Middle frontal gyrus (tissue), 1 donor: ENCODE measurements around the gene TBX19.

ENCODE experiments used
- DNase-seq: peaks from one replicate; pipeline ENCODE4 v3.0.0-alpha.2; 2015; ENCODE audit warnings: low spot score; ENCODE audit errors: extremely low spot score

The TBX19 gene

DNA sequence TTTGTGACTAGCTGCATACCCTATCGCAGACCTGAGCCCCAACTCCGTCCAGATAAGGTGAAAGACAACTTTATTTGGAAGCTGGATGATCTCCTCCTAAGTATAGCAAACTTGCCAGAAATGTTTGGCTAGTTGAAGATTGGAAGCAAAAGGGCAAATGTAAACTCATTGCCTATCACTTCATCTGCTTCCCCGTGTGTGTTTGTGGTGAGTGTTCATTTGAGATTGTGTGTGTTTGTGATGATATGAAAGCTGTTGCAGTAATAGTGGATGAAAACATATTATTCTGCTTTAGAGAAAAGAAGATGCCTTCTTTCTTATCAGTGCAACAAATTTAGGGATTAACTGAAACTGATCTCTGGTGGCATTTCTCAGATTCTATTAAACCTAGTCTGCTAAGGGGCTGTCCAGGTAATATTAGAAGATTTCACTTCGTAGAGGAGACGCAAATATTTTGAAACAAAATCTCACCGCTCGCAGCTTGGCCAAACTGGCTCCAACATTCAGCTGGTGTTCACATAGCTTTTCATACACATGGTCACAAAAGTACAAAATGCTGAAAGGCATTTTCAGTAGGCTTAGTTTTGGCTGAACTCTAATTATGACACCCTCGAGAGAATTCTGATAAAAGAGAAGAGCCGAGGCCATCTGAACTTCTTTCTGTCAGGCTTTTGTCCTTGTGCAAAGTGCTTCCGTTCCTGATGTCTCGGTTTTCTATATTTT is 1.1 kb downstream of the TBX19 start:
- DNase-seq: no peak

DNA sequence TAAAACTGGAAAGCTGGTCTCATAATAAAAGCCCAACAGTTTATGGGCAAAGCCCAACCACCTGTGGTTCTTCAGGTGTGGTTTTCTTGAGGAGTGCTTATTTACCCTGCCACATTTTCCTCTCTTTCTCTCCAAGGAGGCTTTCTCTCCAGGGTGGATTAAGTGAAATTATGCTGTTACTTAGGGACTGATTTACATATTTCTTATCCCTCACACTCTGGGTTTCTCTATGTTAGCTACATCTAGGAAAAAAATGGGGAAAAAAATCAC is 4.8 kb downstream of the TBX19 start:
- DNase-seq: no peak

DNA sequence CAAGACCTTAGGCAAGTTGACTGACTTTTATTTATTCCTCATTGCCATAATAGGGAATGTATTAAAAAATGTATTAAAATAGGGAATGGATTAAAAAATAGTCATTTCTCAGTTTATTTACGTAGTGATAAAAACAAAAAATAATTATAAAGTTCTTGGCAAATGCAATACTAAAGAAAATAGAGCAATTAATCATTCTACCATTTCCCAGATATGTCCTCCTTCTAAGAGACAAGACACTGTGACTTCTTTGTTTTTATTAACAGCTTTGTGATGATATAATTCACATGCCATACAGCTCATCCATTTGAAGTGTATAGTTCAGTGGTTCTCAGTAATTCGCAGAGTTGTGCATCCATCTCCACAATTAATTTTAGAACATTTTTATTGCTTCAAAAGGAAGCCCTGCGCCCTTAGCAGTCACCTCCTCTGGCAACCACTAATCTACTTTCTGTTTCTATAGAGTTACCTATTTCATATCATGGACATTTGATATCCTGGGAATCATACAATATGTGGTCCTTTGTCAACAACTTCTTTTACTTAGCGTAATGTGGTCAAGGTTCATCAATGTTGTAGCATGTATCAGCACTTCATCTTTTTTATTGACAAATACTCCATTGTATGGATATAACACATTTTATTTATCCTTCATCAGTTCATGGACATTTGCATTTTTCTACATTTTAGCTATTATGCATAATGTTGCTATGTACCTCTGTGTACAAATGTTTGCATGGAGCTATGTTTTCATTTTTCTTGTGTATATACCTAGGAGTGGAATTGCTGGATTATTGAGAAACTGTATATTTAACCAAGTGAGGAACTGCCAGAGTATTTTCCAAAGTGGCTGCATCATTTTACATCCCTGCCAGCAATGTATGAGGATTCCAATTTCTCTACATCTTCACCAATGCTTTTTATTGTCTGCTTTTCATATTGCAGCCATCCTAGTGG is 5.6 kb downstream of the TBX19 start:
- DNase-seq: no peak

DNA sequence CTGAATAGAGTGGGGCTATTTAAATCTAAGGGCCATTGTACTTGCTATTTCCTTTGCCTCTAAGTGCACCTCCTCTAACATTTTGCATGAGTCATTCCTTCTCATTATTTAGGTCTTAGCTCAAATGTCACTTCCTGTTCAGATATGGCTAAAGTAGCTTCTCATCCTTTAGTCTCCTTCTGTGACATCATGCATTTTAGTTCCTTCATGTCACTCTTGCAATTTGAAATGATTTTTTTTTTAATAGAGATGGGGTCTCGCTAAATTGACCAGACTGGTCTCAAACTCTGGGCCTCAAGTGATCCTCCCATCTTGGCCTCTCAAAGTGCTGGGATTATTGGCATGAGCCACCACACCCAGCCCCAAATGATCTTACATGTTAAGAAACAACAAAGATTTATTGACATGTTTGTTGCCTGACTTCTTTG is 6.6 kb downstream of the TBX19 start:
- no peak for DNase-seq

DNA sequence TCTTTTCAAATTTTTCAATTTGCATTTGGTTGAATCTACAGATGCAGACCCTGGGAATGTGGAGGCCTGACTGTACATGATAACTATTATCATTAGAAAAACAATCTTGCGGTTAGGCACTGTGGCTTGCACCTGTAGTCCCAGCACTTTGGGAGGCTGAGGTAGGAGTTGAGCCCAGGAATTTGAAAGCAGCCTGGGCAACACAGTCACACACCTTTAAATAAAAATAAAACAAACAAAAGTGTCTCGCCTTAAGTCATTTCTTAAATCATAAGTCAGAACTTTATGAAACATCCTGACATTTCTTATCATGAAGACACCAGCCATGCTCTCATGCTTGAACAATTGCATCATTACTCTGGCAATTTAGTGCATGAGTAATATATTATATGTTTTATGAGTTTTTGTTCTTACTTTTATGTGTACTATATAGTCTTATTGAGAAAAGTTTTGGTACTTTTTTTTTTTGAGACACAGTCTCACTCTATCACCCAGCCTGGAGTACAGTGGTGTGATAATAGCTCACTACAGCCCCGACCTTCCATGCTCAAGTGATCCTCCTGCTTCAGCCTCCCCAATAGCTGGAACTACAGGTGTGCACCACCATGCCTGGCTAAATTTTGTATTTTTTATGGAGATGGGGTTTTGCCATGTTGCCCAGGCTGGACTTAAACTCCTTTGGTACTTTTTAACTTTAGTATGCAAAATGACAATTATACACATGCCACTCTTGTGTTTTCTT is 7.8 kb downstream of the TBX19 start:
- no peak for DNase-seq

DNA sequence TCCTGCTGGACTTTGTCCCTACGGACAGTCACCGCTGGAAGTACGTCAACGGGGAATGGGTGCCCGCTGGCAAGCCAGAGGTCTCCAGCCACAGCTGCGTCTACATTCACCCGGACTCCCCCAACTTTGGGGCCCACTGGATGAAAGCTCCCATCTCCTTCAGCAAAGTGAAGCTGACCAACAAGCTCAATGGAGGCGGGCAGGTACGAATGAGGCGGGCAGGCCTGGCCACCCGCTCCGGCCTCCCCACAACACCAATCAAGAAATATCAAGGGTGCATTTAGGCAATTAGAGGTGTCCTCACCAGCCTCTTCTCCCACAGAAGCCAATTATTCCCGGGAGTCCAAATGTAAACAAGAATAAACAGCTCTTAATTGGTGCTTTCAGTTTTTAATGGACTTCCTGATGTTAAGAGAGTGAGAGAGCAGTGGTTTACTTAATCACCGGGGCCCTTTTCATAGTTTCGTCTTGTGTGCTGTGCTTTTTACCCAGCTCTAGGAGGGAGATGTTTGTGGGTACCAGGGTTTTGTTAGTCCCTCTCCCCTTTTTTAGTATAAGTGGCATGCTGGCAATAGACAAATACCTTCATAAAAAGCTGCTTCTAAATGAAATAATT is 10.7 kb downstream of the TBX19 start:
- DNase-seq: no peak

DNA sequence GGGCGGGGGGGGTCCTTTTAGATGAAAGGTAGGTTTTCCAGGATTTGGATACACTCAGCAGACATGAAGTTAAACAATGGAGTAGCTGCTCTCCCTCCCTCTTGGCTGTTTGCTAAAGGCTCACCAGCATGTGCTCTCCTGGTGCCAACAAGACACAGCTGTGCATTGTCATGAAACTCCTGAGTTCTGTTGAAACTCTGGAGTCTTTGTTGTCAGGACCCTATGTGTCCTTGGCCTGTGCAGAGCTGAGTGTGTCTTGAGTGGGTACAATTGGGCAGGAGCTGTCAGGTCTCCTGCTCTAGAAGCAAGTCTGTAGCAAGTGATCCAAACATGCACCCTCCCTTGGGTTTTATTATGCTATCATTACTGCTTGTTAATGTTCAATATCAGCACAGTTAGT is 12.7 kb downstream of the TBX19 start:
- no peak for DNase-seq

- DNase-seq: no peak
These were observed 14.9 kb downstream of the TBX19 start for GRCh38 chr1:168295411-168296114.

DNA sequence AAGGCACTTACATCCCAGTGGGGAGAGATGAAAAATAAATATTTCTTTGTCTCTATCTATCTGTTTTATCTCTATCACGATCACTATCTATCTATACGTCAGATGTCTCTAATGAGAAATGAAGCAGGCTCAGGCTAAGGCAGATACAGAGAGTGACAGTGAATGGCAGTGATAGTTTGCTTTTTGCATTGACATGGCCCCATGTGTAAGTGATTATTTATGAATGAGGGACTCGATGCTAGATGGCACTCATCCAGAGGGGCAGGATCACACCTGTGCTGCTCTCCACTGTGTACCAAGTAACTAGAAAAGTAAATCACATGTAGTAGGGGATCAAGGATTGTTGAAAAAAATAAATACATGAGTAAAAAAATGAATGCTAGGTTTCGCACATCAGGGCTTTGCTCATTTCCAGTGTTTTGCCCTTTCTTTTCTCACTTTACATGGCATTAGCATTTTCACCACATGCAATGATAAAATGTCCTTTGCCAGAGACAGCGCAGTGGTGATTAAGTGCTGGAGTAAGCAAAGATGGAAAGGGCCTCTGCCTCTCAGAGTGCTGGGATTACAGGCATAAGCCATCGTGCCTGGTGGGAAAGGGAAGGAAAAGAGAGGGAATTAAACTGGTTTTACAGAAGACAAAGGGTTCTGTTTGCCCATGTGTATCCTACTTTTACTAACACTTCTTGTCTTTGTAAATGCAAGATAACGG is 16.5 kb downstream of the TBX19 start:
- no peak for DNase-seq

- no peak for DNase-seq
These were observed 17.8 kb downstream of the TBX19 start for GRCh38 chr1:168298446-168298845.

GRCh38 chr1:168300626-168301025 is 19.9 kb downstream of the TBX19 start:
- DNase-seq: no peak

DNA sequence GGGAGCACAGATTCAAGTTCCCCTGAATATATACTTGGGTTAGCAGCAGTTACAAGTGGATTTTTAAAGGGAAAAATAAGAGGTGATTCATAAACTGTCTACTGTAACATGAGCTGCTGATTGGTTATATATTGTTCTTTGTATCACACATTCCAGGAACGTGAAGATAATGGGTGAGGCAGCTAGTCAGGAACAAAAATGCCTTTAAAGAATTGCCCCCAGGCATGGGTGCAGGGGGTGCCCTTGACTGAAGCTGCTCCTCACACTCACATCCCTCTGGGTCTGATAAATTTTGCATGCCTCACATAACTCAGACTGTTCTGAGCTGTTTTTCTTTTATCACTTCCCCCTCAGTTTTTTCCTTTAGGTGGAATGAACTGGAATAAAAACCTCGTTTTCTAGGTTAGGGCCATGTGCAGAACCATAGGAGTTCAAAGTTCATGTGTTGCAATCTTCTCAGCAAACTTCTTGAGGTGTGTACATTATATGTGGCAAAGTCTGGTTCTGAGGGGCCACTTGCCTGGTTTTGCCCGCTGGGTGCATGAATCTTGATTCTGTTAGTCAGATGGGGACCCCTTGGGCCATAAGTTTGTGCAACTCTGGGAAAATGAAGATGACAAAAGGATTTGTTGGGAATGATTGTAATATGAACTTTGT is 21.1 kb downstream of the TBX19 start:
- DNase-seq: no peak

DNA sequence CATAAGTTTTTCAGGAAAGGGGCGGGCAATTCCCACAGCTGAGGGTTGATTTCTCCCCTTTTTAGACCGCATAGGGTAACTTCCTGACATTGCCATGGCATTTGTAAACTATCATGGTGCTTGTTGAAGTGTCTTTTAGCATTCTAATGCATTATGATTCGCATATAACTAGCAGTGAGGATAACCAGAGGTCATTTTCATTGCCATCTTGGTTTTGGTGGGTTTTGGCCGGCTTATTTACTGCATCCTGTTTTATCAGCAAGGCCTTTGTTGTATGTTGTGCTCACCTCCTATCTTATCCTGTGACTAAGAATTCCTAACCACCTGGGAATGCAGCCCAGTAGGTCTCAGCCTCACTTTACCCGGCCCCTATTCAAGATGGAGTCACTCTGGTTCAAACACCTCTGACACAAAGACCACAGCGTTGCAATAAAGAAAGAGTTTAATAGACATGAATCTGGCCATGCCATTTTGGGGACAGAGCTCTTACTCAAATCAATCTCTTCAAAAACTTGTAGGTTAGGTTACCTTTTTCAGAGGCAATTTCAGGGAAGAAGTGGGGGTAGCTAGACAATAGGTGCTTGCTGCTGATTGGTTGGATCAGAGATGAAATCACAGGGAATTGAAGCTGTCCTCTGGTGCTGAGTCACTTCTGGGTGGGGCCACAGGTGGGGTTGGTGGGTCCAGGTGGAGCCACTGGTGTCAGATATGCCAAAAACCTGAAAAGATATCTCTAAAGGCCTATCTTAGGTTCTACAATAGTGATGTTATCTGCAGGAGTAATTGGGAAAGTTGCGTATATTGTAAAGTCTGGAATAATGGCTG is 23.3 kb downstream of the TBX19 start:
- DNase-seq: no peak

DNA sequence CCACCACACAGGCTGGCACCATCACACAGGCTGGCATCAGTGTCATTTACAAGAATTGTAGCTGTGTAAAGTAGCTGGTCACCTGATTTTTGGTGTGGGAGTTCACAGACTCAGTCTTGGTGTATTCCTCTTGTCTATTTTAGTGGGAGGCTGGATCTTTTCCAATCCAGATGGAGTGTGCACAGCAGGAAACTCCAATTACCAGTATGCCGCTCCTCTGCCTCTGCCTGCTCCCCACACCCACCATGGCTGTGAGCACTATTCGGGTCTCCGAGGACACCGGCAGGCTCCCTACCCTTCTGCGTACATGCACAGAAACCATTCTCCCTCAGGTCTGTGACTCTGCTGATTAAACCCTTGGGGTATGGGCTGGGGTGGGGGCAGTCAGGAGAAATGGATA is 24.2 kb downstream of the TBX19 start:
- DNase-seq: no peak

DNA sequence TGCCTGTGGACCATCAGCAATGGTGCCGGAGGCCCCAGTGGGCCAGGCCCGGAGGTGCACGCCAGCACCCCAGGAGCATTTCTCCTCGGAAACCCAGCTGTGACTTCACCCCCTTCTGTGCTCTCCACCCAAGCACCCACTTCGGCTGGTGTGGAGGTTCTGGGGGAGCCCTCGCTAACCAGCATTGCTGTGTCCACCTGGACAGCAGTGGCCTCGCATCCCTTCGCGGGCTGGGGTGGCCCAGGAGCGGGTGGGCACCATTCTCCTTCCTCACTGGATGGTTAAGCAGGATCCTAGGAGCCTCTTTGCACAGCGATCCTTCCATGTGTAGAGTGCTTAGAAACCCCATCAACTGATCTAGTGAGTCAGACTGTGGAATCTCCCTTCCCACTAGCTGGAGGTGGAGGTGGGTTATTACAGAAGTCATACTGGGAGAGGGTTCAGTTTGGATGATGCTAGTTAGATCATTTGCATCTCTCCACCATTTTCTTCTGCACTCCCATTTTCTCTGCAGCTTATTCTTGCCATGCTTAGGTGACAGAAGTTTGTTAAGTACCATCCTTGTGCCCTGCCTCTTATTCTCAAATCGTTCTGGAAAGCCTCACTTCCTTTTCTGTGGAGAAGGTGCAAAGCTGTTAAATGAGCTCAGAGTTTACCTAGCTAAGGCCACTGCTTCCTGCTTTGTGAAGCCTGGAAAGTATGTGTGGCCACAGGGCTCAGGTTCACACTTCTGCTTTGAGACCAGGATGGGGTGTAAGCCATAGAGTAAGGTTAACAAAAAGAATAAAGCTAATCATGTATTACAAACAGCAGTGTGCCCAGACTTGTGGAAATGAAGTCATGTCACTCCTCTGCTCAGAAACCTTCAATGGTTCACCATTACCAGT is 32.3 kb downstream of the TBX19 start:
- no peak for DNase-seq

DNA sequence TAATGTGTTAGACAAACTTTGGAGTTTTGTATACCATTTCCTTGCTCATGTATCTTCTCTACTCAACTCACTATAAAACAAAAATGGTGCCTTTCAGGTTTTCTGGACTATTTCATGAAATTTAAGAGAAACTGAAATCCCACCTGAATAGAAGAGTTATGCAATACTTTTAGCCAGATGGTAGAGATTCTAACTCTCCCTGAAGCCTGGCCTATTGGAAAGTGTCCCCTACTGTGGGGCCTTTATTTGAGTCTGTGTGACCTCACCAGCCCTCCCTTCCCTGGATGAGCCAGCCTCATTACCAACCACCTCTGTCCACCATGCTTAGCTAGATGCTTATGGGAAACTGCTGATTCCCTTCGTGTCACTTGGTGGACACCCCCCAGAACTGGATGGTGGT is 35.5 kb downstream of the TBX19 start:
- DNase-seq: no peak

DNA sequence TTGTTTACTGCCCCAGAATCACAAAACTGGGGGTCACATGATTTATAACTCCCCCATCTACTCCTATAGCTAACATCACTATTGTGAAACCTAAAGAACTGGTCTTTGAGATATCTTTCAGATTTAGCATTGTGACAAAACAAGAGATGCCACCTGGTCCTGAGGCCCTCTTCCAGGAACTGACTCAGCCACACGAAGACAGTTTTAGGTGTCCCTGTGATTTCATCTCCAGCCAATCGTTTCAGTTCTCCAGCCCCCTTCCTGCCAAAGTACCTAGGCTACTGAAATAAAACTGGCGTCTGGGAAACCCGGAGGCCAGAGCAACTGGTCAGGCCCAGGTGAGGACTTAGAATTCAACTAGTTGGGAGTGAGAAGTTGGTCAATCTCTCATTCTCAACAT is 36.6 kb downstream of the TBX19 start:
- no peak for DNase-seq

DNA sequence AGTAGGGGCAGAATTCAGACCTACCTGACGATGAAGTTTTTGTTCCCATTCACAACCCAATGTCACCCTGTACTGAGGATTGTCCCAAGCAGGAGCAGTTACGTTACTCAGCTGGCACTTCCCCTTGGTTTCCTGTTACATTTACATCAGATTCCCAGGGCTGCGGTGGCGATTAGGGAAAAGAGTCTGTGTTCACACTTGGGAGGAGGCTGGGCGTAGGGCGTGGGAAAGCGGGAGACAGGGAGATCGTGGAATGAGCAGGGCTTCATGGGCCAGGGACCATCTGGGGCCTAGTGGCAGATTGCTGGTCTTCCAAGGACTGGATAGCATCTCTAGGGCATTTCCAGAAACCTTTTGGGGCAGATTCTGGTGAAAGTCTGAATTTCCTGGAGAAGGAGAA is 39.0 kb downstream of the TBX19 start:
- DNase-seq: no peak
